H1 (cell line): ENCODE measurements around the gene BEND4. TPM values are rescaled to one million over a fixed set of nuclear protein-coding genes. Genes with fewer than 3 reads are reported as not detected.
A peak's percentile ranks its signal among the peaks of the same experiment; 100 is the strongest.

Experiments
- EGR1 ChIP-seq: IDR thresholded peaks from 2 replicates; pipeline ENCODE4 v1.6.1; 2011; ENCODE audit warnings: low read depth, low read length, borderline replicate concordance
- EZH2 ChIP-seq: fragments of 200-600 bp; sonication (generic); IDR thresholded peaks from 2 replicates; pipeline ENCODE4 v1.7.1; 2012; ENCODE audit warnings: low read depth, mild to moderate bottlenecking, moderate library complexity, low read length, inconsistent platforms; ENCODE audit not compliant: severe bottlenecking
- HDAC2 ChIP-seq, 2 experiments: fragments of 300-600 bp in 1 of 2; sonication (generic) in 1 of 2; IDR thresholded peaks; 2 replicates each; pipeline ENCODE4 v1.6.1; 2011 to 2012; ENCODE audit warnings: low read depth in 2 of 2, low read length in 2 of 2, mild to moderate bottlenecking in 2 of 2, moderate library complexity in 2 of 2, borderline replicate concordance in 1 of 2, inconsistent platforms in 1 of 2
- KDM1A ChIP-seq: fragments of 200-600, 300-600 bp; sonication (generic); IDR thresholded peaks from 2 replicates; pipeline ENCODE4 v1.7.1; 2016; ENCODE audit warnings: mild to moderate bottlenecking, low read length, borderline replicate concordance
- PHF8 ChIP-seq: fragments of 200-600 bp; sonication (generic); conservative IDR thresholded peaks from 2 replicates; pipeline ENCODE4 v1.7.1; 2012; ENCODE audit warnings: low read depth, mild to moderate bottlenecking, inconsistent platforms, low read length, moderate library complexity
- RBBP5 ChIP-seq: IDR thresholded peaks from 2 replicates; pipeline ENCODE4 v1.7.1; 2012; ENCODE audit warnings: low read depth, mild to moderate bottlenecking, inconsistent platforms, low read length, moderate library complexity, borderline replicate concordance
- SAP30 ChIP-seq: fragments of 300-600 bp; sonication (generic); IDR thresholded peaks from 2 replicates; pipeline ENCODE4 v1.7.1; 2012; ENCODE audit warnings: low read length, moderate library complexity, mild to moderate bottlenecking, inconsistent platforms; ENCODE audit not compliant: insufficient read depth, insufficient replicate concordance
- SP2 ChIP-seq: IDR thresholded peaks from 2 replicates; pipeline ENCODE4 v1.6.1; 2012; ENCODE audit warnings: mild to moderate bottlenecking, low read length, inconsistent platforms
- SP4 ChIP-seq: IDR thresholded peaks from 2 replicates; pipeline ENCODE4 v1.6.1; 2012; ENCODE audit warnings: low read length, inconsistent platforms
- TAF1 ChIP-seq: IDR thresholded peaks from 2 replicates; pipeline ENCODE4 v1.6.1; 2011; ENCODE audit warnings: mild to moderate bottlenecking, low read depth, low read length
- TEAD4 ChIP-seq: IDR thresholded peaks from 2 replicates; pipeline ENCODE4 v1.6.1; 2012; ENCODE audit warnings: low read depth, low read length, inconsistent platforms, mixed read lengths
- polyA plus RNA-seq, 7 experiments: library from polyadenylated mRNA; depleted of rRNA in 3 of 7; stranded (reverse) in 5 of 7; unstranded in 2 of 7; fragments of >200 nt in 5 of 7; fragments of 200-250 nt in 2 of 7; gene quantifications; 1 replicate in 5 of 7; 2 replicates in 1 of 7; 4 replicates in 1 of 7; pipeline versions ENCODE4 v1.2.1 to v1.2.3, GENCODE V29; 2011 to 2013; ENCODE audit warnings: missing spikeins in 2 of 7, mixed read lengths in 2 of 7
- total RNA-seq: library from RNA; stranded (reverse); fragmentation: NEBNext Ultra II Directional; extraction: Animal tissue kit (Norgen Biotek cat#: 25700); gene quantifications from 2 replicates; pipeline ENCODE4 v1.2.1, GENCODE V29; 2021
- TF ChIP-seq, protein P1 (sequence below): IDR thresholded peaks from 2 replicates; pipeline ENCODE4 v1.6.1; 2011; ENCODE audit warnings: low read length, improper control_type of control experiment

BEND4 gene
- total and polyA plus RNA-seq, 2 of the 8 experiments (the other 6 are each of a cell fraction or from before 2014, with no cell fraction given) = 12.2 to 45.4 TPM

DNA sequence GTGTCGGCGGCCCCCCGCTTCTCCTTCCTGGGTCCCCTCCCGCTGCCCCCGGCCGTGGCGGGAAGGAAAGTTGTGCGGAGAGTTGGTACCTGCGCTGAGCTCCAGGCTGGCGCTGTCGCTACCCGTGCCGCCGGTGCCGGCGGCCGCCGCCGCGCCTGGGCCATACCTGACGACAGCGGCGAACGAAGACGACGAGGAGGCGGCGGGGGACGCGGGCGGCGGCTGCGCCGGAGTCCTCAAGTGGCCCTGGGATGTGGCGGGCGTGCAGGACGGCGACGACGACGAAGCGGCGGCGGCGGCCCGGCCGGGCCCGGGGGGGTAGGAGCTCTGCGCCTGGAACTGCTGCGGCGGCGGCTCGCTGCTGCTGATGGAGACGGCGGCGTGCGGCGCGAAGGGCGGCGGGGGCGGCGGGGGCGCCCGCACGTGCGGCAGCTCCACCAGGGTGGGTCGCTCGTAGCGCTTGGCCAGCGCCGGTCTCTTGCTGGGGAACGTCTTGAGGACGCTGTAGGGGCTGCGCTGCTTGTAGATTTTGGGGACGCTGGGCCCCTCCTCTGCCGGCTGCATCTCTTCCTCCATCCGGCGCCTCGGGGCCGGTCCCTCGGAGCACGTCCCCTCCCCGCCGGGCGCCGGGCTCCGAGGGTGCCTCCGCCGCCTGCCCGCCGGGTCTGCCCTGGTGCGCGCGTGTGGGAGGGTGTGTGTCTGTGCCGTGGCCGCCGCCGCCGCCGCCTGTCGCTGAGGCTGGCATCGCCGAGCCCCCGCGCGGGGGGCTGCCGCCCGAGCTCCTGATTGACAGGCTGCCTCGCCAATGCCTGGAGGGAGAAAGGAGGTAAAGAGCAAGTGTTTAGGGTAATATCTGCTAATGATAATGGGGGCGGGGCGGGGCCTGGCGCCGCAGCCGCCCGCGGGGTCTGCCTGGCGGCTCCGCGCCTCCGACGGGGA, 618 bp downstream of the BEND4 start (continued):
- TF ChIP-seq TEAD4 (no peak), EZH2 (peak; percentile 42), EGR1 (peak; percentile 75; the same call in 1 of the 2 replicates), KDM1A (no peak), PHF8 (peak; percentile 9; the same call in 1 of the 2 replicates), TAF1 (no peak), HDAC2 (IDR thresholded peaks at IDR 0.05; ENCODE audit: borderline replicate concordance in 1 of 2, low read depth in 2 of 2, low read length in 2 of 2) (0 out of 4 replicates have a peak, but pooled peaks of 1 of the 2 experiments have one; percentile 6), RBBP5 (peak; percentile 88; the same call in 1 of the 2 replicates), SAP30 (no peak), SP2 (peak; percentile 22; the same call in 1 of the 2 replicates), SP4 (no peak)
- TF ChIP-seq, protein P1, sequence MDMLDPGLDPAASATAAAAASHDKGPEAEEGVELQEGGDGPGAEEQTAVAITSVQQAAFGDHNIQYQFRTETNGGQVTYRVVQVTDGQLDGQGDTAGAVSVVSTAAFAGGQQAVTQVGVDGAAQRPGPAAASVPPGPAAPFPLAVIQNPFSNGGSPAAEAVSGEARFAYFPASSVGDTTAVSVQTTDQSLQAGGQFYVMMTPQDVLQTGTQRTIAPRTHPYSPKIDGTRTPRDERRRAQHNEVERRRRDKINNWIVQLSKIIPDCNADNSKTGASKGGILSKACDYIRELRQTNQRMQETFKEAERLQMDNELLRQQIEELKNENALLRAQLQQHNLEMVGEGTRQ = no peak
